Fibroblast of the aortic adventitia (primary cell): ENCODE measurements around the gene NPM1. TPM values are rescaled to one million over a fixed set of nuclear protein-coding genes. Genes with fewer than 3 reads are reported as not detected.
"Not testable (repeated sequence)": the region's sequence is repeated elsewhere in the genome, so short reads cannot be mapped to it uniquely, and the experiment has no call there.

Experiments
- DNase-seq: peaks from one replicate; pipeline ENCODE4 v3.0.0-alpha.2; 2010; ENCODE audit warnings: low read depth
- H3K4me3 ChIP-seq: 2 replicates; pipeline ENCODE4 v1.5.1; 2011; ENCODE audit warnings: low read depth, mild to moderate bottlenecking, control low read depth, low read length, moderate library complexity
- CTCF ChIP-seq: IDR thresholded peaks from 2 replicates; pipeline ENCODE4 v1.5.1; 2011; ENCODE audit warnings: mild to moderate bottlenecking, low read length, control low read depth, inconsistent platforms; ENCODE audit not compliant: insufficient read depth
- total RNA-seq: library from RNA; depleted of rRNA; stranded (reverse); fragments of >200 nt; gene quantifications from 2 replicates; pipeline ENCODE4 v1.2.3, GENCODE V29; 2012; ENCODE audit warnings: low replicate concordance

NPM1 gene
- total RNA-seq, 1 donor, result 1,373 TPM

- TF ChIP-seq CTCF, result no peak
Measured at GRCh38 chr5:171395042-171395441, 7.4 kb downstream of the NPM1 start.

GRCh38 chr5:171396583-171396982, 8.9 kb downstream of the NPM1 start:
- not testable (repeated sequence) for DNase-seq

More at GRCh38 chr5:171395042-171395441, 7.4 kb downstream of the NPM1 start:
- no peak overlapping the region for H3K4me3 ChIP-seq
- DNase-seq, result no peak

DNA sequence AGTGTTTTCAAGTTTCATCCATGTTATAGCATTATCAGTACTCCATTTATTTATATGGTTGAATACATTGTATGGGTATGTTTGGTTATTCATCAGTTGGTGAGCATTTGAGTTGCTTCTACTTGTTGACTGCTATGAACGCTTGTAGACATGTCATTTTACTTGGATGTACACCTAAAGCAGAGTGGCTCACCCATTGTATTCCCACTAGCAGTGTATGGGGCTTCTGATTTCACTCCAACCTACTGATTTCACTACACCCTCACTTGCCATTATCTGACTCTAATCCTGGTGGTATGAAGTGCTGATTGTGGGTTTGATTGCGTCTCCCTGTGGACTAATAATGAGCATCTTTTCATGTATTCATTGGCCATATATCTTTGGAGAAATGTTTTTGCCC, 9.5 kb downstream of the NPM1 start:
- no peak for TF ChIP-seq CTCF
- H3K4me3 ChIP-seq, result no peak overlapping the region
- no peak for DNase-seq

More at GRCh38 chr5:171396583-171396982, 8.9 kb downstream of the NPM1 start:
- H3K4me3 ChIP-seq, result not testable (repeated sequence)

DNA sequence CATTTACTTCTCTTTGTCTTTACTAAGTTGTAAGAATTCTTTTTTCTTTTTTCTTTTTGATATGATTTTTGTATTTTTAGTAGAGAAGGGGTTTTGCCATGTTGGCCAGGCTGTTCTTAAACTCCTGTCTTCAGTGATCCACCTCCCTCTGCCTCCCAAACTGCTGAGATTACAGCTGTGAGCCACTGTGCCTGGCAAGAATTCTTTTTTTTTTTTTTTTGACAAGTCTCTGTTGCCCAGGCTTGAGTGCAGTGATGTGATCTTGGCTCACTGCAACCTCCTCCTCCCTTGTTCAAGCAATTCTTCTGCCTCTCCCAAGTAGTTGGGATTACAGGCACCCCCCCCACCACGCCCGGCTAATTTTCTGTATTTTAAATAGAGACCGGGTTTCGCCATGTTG, 9.9 kb downstream of the NPM1 start:
- peak; percentile 40 for DNase-seq
- H3K4me3 ChIP-seq, result no peak overlapping the region
- no peak for TF ChIP-seq CTCF

GRCh38 chr5:171398660-171399059, 11.0 kb downstream of the NPM1 start:
- DNase-seq, H3K4me3 ChIP-seq: not testable (repeated sequence)

- no peak for DNase-seq
- TF ChIP-seq CTCF, result no peak
- no peak overlapping the region for H3K4me3 ChIP-seq
Measured at GRCh38 chr5:171400169-171400568, 12.5 kb downstream of the NPM1 start.

- H3K4me3 ChIP-seq, result no peak overlapping the region
- no peak for DNase-seq
- TF ChIP-seq CTCF, result no peak
Measured at GRCh38 chr5:171401167-171401947, 13.7 kb downstream of the NPM1 start.

DNA sequence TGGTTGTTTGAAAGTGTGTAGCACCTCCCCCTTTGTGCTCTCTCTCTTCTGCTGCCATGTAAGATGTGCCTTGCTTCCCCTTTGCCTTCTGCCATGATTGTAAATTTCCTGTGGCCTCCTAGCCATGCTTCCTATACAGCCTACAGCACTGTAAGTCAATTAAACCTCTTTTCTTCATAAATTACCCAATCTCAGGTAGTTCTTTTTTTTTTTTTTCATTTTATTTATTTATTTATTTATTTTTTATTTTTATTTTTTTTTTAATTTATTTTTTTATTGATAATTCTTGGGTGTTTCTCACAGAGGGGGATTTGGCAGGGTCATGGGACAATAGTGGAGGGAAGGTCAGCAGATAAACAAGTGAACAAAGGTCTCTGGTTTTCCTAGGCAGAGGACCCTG, 15.1 kb downstream of the NPM1 start:
- H3K4me3 ChIP-seq, DNase-seq: not testable (repeated sequence)
